Neural crest cell (in vitro differentiated cells): ENCODE results near the gene PRDX1. TPM values are rescaled to one million over a fixed set of nuclear protein-coding genes. Genes with fewer than 3 reads are reported as not detected.

ENCODE experiments used
- DNase-seq: peaks from one replicate; pipeline ENCODE4 v3.0.0; 2021; ENCODE audit warnings: low read depth, mixed read lengths, low spot score
- H3K27ac Mint-ChIP-seq: one replicate; pipeline ENCODE4 v1.8.0; 2021; ENCODE audit warnings: mild to moderate bottlenecking, mixed read lengths; ENCODE audit not compliant: unreplicated experiment
- H3K27me3 Mint-ChIP-seq: 2 replicates; pipeline ENCODE4 v1.8.0; 2021; ENCODE audit warnings: low read depth, mild to moderate bottlenecking, mixed read lengths
- H3K36me3 Mint-ChIP-seq: 2 replicates; pipeline ENCODE4 v1.8.0; 2021; ENCODE audit warnings: low read depth, mild to moderate bottlenecking, mixed read lengths
- H3K4me1 Mint-ChIP-seq: 2 replicates; pipeline ENCODE4 v1.8.0; 2021; ENCODE audit warnings: mixed read lengths
- H3K4me3 Mint-ChIP-seq: one replicate; pipeline ENCODE4 v1.8.0; 2021; ENCODE audit warnings: mild to moderate bottlenecking, mixed read lengths
- H3K9me3 Mint-ChIP-seq: 2 replicates; pipeline ENCODE4 v1.8.0; 2021; ENCODE audit warnings: mixed read lengths
- CTCF ChIP-seq: fragments of 200-600 bp; sonication (generic); conservative IDR thresholded peaks from 2 replicates; pipeline ENCODE4 v1.5.0; 2021; ENCODE audit warnings: antibody characterized with exemption, mild to moderate bottlenecking
- total RNA-seq: library from RNA; stranded (reverse); gene quantifications from 2 replicates; pipeline ENCODE4 v1.2.1, GENCODE V29; 2021

The PRDX1 gene
- total RNA-seq, 1 donor from 2014 or later = 334 TPM

- no peak overlapping the region for H3K27ac Mint-ChIP-seq
- no peaks in the 10 kb centered on the region for H3K36me3 Mint-ChIP-seq
- no peak for DNase-seq
- peaks cover 15% of the 10 kb centered on the region for H3K27me3 Mint-ChIP-seq
- no peak for TF ChIP-seq CTCF
- no peaks in the 10 kb centered on the region for H3K9me3 Mint-ChIP-seq
- H3K4me3 Mint-ChIP-seq = no peak overlapping the region
- H3K4me1 Mint-ChIP-seq = no peaks in the 10 kb centered on the region
These were observed 22.8 kb upstream of the PRDX1 start for GRCh38 chr1:45544530-45544929.

GRCh38 chr1:45543581-45544417, 22.1 kb upstream of the PRDX1 start:
- Mint-ChIP-seq H3K27ac (no peak overlapping the region), H3K9me3 (no peaks in the 10 kb centered on the region), H3K4me1 (no peaks in the 10 kb centered on the region), H3K27me3 (peaks cover 15% of the 10 kb centered on the region), H3K4me3 (no peak overlapping the region), H3K36me3 (no peaks in the 10 kb centered on the region)
- DNase-seq = no peak
- TF ChIP-seq CTCF = no peak

GRCh38 chr1:45542591-45542990, 20.9 kb upstream of the PRDX1 start:
- Mint-ChIP-seq H3K27ac (no peak overlapping the region), H3K36me3 (no peaks in the 10 kb centered on the region), H3K4me1 (no peaks in the 10 kb centered on the region), H3K4me3 (no peak overlapping the region), H3K27me3 (peaks cover 15% of the 10 kb centered on the region), H3K9me3 (no peaks in the 10 kb centered on the region)
- DNase-seq = no peak
- no peak for TF ChIP-seq CTCF

- H3K27me3 Mint-ChIP-seq = peaks cover 15% of the 10 kb centered on the region
- H3K4me3 Mint-ChIP-seq = no peak overlapping the region
- no peaks in the 10 kb centered on the region for H3K36me3 Mint-ChIP-seq
- DNase-seq = no peak
- TF ChIP-seq CTCF = no peak
- H3K9me3 Mint-ChIP-seq = no peaks in the 10 kb centered on the region
- no peaks in the 10 kb centered on the region for H3K4me1 Mint-ChIP-seq
- H3K27ac Mint-ChIP-seq = no peak overlapping the region
These were observed 19.5 kb upstream of the PRDX1 start for GRCh38 chr1:45541193-45541592.

GRCh38 chr1:45536886-45537285, 15.2 kb upstream of the PRDX1 start:
- H3K27ac Mint-ChIP-seq = no peak overlapping the region
- no peaks in the 10 kb centered on the region for H3K36me3 Mint-ChIP-seq
- no peaks in the 10 kb centered on the region for H3K27me3 Mint-ChIP-seq
- H3K4me3 Mint-ChIP-seq = no peak overlapping the region
- no peaks in the 10 kb centered on the region for H3K4me1 Mint-ChIP-seq
- no peaks in the 10 kb centered on the region for H3K9me3 Mint-ChIP-seq
- no peak for TF ChIP-seq CTCF
- DNase-seq = no peak
